Stomach (tissue), 4 donors: ENCODE results near the gene HAO2.

Experiments used
- CTCF ChIP-seq, 7 experiments: fragments of 450-650 bp in 4 of 7; fragments of 200-600 bp in 3 of 7; sonication (generic) in 3 of 7; IDR thresholded peaks; one replicate each; pipeline ENCODE4 v1.5.1; 2016 to 2019; ENCODE audit warnings: antibody characterized with exemption in 7 of 7, control low read depth in 2 of 7, mild to moderate bottlenecking in 1 of 7
- EP300 ChIP-seq: sonication (generic); formaldehyde crosslinking; IDR thresholded peaks from one replicate; pipeline ENCODE4 v1.6.1; 2017; ENCODE audit warnings: antibody characterized with exemption
- POLR2A ChIP-seq, 4 donors: fragments of 450-650 bp; IDR thresholded peaks; one replicate each; pipeline ENCODE4 v1.6.1; 2016; ENCODE audit warnings: antibody characterized with exemption in 4 of 4, control low read depth in 2 of 4, mild to moderate bottlenecking in 1 of 4, moderate library complexity in 1 of 4
- POLR2AphosphoS5 ChIP-seq, 3 donors: sonication (generic); formaldehyde crosslinking; IDR thresholded peaks; one replicate each; pipeline ENCODE4 v1.6.1; 2016; ENCODE audit warnings: antibody characterized with exemption in 3 of 3

GRCh38 chr1:119376594-119376993 lies 8.0 kb downstream of the HAO2 start:
- TF ChIP-seq CTCF (IDR thresholded peaks at IDR 0.05) (no peak), POLR2A (IDR thresholded peaks at IDR 0.05) (no peak), POLR2AphosphoS5 (IDR thresholded peaks at IDR 0.05) (no peak), EP300 (no peak)
